ENCODE results near the gene CTXND2. TPM values are rescaled to one million over a fixed set of nuclear protein-coding genes. Genes with fewer than 3 reads are reported as not detected.
A peak's percentile ranks its signal among the peaks of the same experiment; 100 is the strongest.

Gene CTXND2
- total and polyA plus RNA-seq, 4 experiments from 2014 or later = not detected

GRCh38 chr1:150905301-150905700 is 18.4 kb downstream of the CTXND2 start:
- H3K9me3 Mint-ChIP-seq = no peaks in the 10 kb centered on the region
- Histone ChIP-seq H3K36me3 (ENCODE audit: insufficient read depth, low read length) (no peaks in the 10 kb centered on the region), H3K27me3 (ENCODE audit: insufficient read depth, low read length) (no peaks in the 10 kb centered on the region), H3K9me3 (ENCODE audit: control insufficient read depth in 1 of 2, low read length in 2 of 2) (no peaks in the 10 kb centered on the region), H3K4me1 (ENCODE audit: insufficient read depth, low read length) (no peaks in the 10 kb centered on the region), H3K4me3 (ENCODE audit: low read length in 2 of 2) (no peak overlapping the region), H3K27ac (ENCODE audit: low read depth, low read length) (no peak overlapping the region)
- no peaks in the 10 kb centered on the region for H3K36me3 Mint-ChIP-seq
- no peaks in the 10 kb centered on the region for H3K27me3 Mint-ChIP-seq
- H3K4me3 Mint-ChIP-seq = no peak overlapping the region
- no peak for DNase-seq
- H3K4me1 Mint-ChIP-seq = no peaks in the 10 kb centered on the region
- intact Hi-C loops (cut with micrococcal nuclease) = no loop called here
- CTCF ChIA-PET (ENCODE audit: partially characterized antibody) = no interaction called here
- POLR2A ChIA-PET (ENCODE audit: partially characterized antibody) = no interaction called here
- H3K27ac Mint-ChIP-seq = no peak overlapping the region

GRCh38 chr1:150906329-150906728 is 19.4 kb downstream of the CTXND2 start:
- intact Hi-C loops (cut with micrococcal nuclease) = no loop called here
- Mint-ChIP-seq H3K4me3 (no peak overlapping the region), H3K27ac (no peak overlapping the region), H3K36me3 (no peaks in the 10 kb centered on the region), H3K4me1 (no peaks in the 10 kb centered on the region), H3K27me3 (no peaks in the 10 kb centered on the region), H3K9me3 (no peaks in the 10 kb centered on the region)
- no peaks in the 10 kb centered on the region for H3K4me1 ChIP-seq (ENCODE audit: insufficient read depth, low read length)
- no peaks in the 10 kb centered on the region for H3K36me3 ChIP-seq (ENCODE audit: insufficient read depth, low read length)
- no peak overlapping the region for H3K4me3 ChIP-seq (ENCODE audit: low read length in 2 of 2)
- ChIA-PET POLR2A (ENCODE audit: partially characterized antibody) (no interaction called here), CTCF (ENCODE audit: partially characterized antibody) (interaction anchor here (1.5 kb wide), 1 partner anchor 16 kb away, joined by 5 read pairs; no protein-coding TSS in a partner anchor)
- no peak for DNase-seq
- no peaks in the 10 kb centered on the region for H3K9me3 ChIP-seq (ENCODE audit: control insufficient read depth in 1 of 2, low read length in 2 of 2)
- H3K27ac ChIP-seq (ENCODE audit: low read depth, low read length) = no peak overlapping the region
- no peaks in the 10 kb centered on the region for H3K27me3 ChIP-seq (ENCODE audit: insufficient read depth, low read length)

GRCh38 chr1:150906813-150907212 is 19.9 kb downstream of the CTXND2 start:
- no peak overlapping the region for H3K4me3 Mint-ChIP-seq
- Histone ChIP-seq H3K27ac (ENCODE audit: low read depth, low read length) (no peak overlapping the region), H3K4me3 (ENCODE audit: low read length in 2 of 2) (no peak overlapping the region), H3K36me3 (ENCODE audit: insufficient read depth, low read length) (no peaks in the 10 kb centered on the region), H3K4me1 (ENCODE audit: insufficient read depth, low read length) (no peaks in the 10 kb centered on the region), H3K9me3 (ENCODE audit: control insufficient read depth in 1 of 2, low read length in 2 of 2) (no peaks in the 10 kb centered on the region), H3K27me3 (ENCODE audit: insufficient read depth, low read length) (no peaks in the 10 kb centered on the region)
- no peak overlapping the region for H3K27ac Mint-ChIP-seq
- no peaks in the 10 kb centered on the region for H3K9me3 Mint-ChIP-seq
- no peak for DNase-seq
- H3K27me3 Mint-ChIP-seq = no peaks in the 10 kb centered on the region
- H3K4me1 Mint-ChIP-seq = no peaks in the 10 kb centered on the region
- no peaks in the 10 kb centered on the region for H3K36me3 Mint-ChIP-seq
- ChIA-PET POLR2A (ENCODE audit: partially characterized antibody) (no interaction called here), CTCF (ENCODE audit: partially characterized antibody) (interaction anchor here (0.8 to 1.5 kb wide), 3 partner anchors 15 to 249 kb away, joined by 3 to 5 read pairs (median 3); no protein-coding TSS in a partner anchor)
- intact Hi-C loops (cut with micrococcal nuclease) = no loop called here

- ChIA-PET POLR2A (ENCODE audit: partially characterized antibody) (no interaction called here), CTCF (ENCODE audit: partially characterized antibody) (interaction anchor here (1.1 kb wide), 1 partner anchor 12 kb away, joined by 5 read pairs; no protein-coding TSS in a partner anchor)
- H3K36me3 Mint-ChIP-seq = no peaks in the 10 kb centered on the region
- Histone ChIP-seq H3K27me3 (ENCODE audit: insufficient read depth, low read length) (no peaks in the 10 kb centered on the region), H3K27ac (ENCODE audit: low read depth, low read length) (no peak overlapping the region), H3K9me3 (ENCODE audit: control insufficient read depth in 1 of 2, low read length in 2 of 2) (no peaks in the 10 kb centered on the region), H3K4me1 (ENCODE audit: insufficient read depth, low read length) (no peaks in the 10 kb centered on the region), H3K36me3 (ENCODE audit: insufficient read depth, low read length) (no peaks in the 10 kb centered on the region), H3K4me3 (ENCODE audit: low read length in 2 of 2) (no peak overlapping the region)
- H3K27me3 Mint-ChIP-seq = no peaks in the 10 kb centered on the region
- H3K4me1 Mint-ChIP-seq = no peaks in the 10 kb centered on the region
- H3K9me3 Mint-ChIP-seq = no peaks in the 10 kb centered on the region
- no peak overlapping the region for H3K4me3 Mint-ChIP-seq
- H3K27ac Mint-ChIP-seq = no peak overlapping the region
- no peak for DNase-seq
- intact Hi-C loops (cut with micrococcal nuclease) = no loop called here
Measured at GRCh38 chr1:150909585-150910180, 22.7 kb downstream of the CTXND2 start.

GRCh38 chr1:150912623-150913022 is 25.7 kb downstream of the CTXND2 start:
- Histone ChIP-seq H3K4me3 (ENCODE audit: low read length in 2 of 2) (no peak overlapping the region), H3K27ac (ENCODE audit: low read depth, low read length) (no peak overlapping the region), H3K4me1 (ENCODE audit: insufficient read depth, low read length) (no peaks in the 10 kb centered on the region), H3K27me3 (ENCODE audit: insufficient read depth, low read length) (no peaks in the 10 kb centered on the region), H3K36me3 (ENCODE audit: insufficient read depth, low read length) (no peaks in the 10 kb centered on the region), H3K9me3 (ENCODE audit: control insufficient read depth in 1 of 2, low read length in 2 of 2) (no peaks in the 10 kb centered on the region)
- Mint-ChIP-seq H3K4me3 (no peak overlapping the region), H3K4me1 (no peaks in the 10 kb centered on the region), H3K27ac (no peak overlapping the region), H3K27me3 (no peaks in the 10 kb centered on the region), H3K36me3 (no peaks in the 10 kb centered on the region), H3K9me3 (no peaks in the 10 kb centered on the region)
- CTCF ChIA-PET (ENCODE audit: partially characterized antibody) = interaction anchor here (1.3 kb wide), 1 partner anchor 10 kb away, joined by 5 read pairs; no protein-coding TSS in a partner anchor
- POLR2A ChIA-PET (ENCODE audit: partially characterized antibody) = no interaction called here
- no peak for DNase-seq
- intact Hi-C loops (cut with micrococcal nuclease) = no loop called here

- no peaks in the 10 kb centered on the region for H3K9me3 Mint-ChIP-seq
- CTCF ChIA-PET (ENCODE audit: partially characterized antibody) = no interaction called here
Measured at GRCh38 chr1:150917387-150917786, 30.5 kb downstream of the CTXND2 start.

GRCh38 chr1:150922519-150922975 is 35.6 kb downstream of the CTXND2 start:
- POLR2A ChIA-PET (ENCODE audit: partially characterized antibody) = interaction anchor here (1.0 to 1.2 kb wide), 3 partner anchors 33 to 435 kb away, joined by 3 to 4 read pairs (median 3); partner anchors contain the start of genes CERS2 and TARS2
- Mint-ChIP-seq H3K9me3 (no peaks in the 10 kb centered on the region), H3K36me3 (peaks cover 4 to 14% of the 10 kb centered on the region in 2 donors), H3K27me3 (no peaks in the 10 kb centered on the region), H3K4me3 (peak overlapping the region in 1 of 8 donors; percentile 55), H3K4me1 (peaks cover 12 to 30% (median 23%) of the 10 kb centered on the region in 4 donors), H3K27ac (peak overlapping the region in 4 of 7 donors; percentile 10 to 68 (median 36))
- DNase-seq = peak; percentile 67 to 79 (median 70)
- H3K27me3 ChIP-seq (ENCODE audit: insufficient read depth, low read length) = no peaks in the 10 kb centered on the region
- H3K36me3 ChIP-seq (ENCODE audit: insufficient read depth, low read length) = no peaks in the 10 kb centered on the region
- H3K4me3 ChIP-seq (ENCODE audit: low read length in 2 of 2) = no peak overlapping the region
- CTCF ChIA-PET (ENCODE audit: partially characterized antibody) = interaction anchor here (0.6 to 2.2 kb wide), 31 partner anchors 9 to 654 kb away, joined by 3 to 12 read pairs (median 5); partner anchors contain the start of genes APH1A, CTXND2, ENSA and GOLPH3L
- no peaks in the 10 kb centered on the region for H3K9me3 ChIP-seq (ENCODE audit: control insufficient read depth in 1 of 2, low read length in 2 of 2)
- H3K4me1 ChIP-seq (ENCODE audit: insufficient read depth, low read length) = peaks cover 18% of the 10 kb centered on the region
- H3K27ac ChIP-seq (ENCODE audit: low read depth, low read length) = no peak overlapping the region
- intact Hi-C loops (cut with micrococcal nuclease) = loop anchor here (1.0 to 10.0 kb wide), 5 partner anchors 46 to 458 kb away; partner anchors contain the start of genes ARNT, CTSS and GOLPH3L

More at GRCh38 chr1:150917387-150917786, 30.5 kb downstream of the CTXND2 start:
- Histone ChIP-seq H3K4me1 (ENCODE audit: insufficient read depth, low read length) (peaks cover 3% of the 10 kb centered on the region), H3K9me3 (ENCODE audit: control insufficient read depth in 1 of 2, low read length in 2 of 2) (no peaks in the 10 kb centered on the region), H3K4me3 (ENCODE audit: low read length in 2 of 2) (no peak overlapping the region), H3K27me3 (ENCODE audit: insufficient read depth, low read length) (no peaks in the 10 kb centered on the region), H3K27ac (ENCODE audit: low read depth, low read length) (no peak overlapping the region), H3K36me3 (ENCODE audit: insufficient read depth, low read length) (no peaks in the 10 kb centered on the region)
- intact Hi-C loops (cut with micrococcal nuclease) = no loop called here
- no peaks in the 10 kb centered on the region for H3K27me3 Mint-ChIP-seq
- peaks cover 1 to 4% (median 4%) of the 10 kb centered on the region in 4 donors for H3K4me1 Mint-ChIP-seq
- no peak overlapping the region for H3K4me3 Mint-ChIP-seq
- POLR2A ChIA-PET (ENCODE audit: partially characterized antibody) = no interaction called here
- H3K36me3 Mint-ChIP-seq = no peaks in the 10 kb centered on the region
- DNase-seq = no peak
- no peak overlapping the region for H3K27ac Mint-ChIP-seq
